ENCODE data around the gene CDC27.
A peak's percentile ranks its signal among the peaks of the same experiment; 100 is the strongest.
"Not testable (repeated sequence)": the region's sequence is repeated elsewhere in the genome, so short reads cannot be mapped to it uniquely, and the experiment has no call there.

The CDC27 gene

GRCh38 chr17:47188876-47189731 lies at the start of gene CDC27:
CDC27 (minus strand) TSS chr17:47189295; CDS start chr17:47189172, 123 bp downstream.
- peak within 1 kb of the TSS; percentile 47 to 86 (median 57) for H3K4me3 ChIP-seq
- peak within 1 kb of the TSS; percentile 65 to 99 (median 95) for H3K27ac ChIP-seq

GRCh38 chr17:47238321-47239010 lies 49.4 kb upstream of the CDC27 start:
- Histone ChIP-seq H3K4me3 (no peak overlapping the region), H3K27ac (peak overlapping the region in 3 of 21 experiments; percentile 29 to 95 (median 58))

- Histone ChIP-seq H3K4me3 (no peak overlapping the region), H3K27ac (peak overlapping the region in 2 of 21 experiments; percentile 36 to 95)
These were observed 48.7 kb upstream of the CDC27 start for GRCh38 chr17:47237841-47238240.

GRCh38 chr17:47235923-47236322 lies 46.8 kb upstream of the CDC27 start:
- H3K4me3 ChIP-seq: no peak overlapping the region
- H3K27ac ChIP-seq: no peak overlapping the region

- Histone ChIP-seq H3K27ac (no peak overlapping the region), H3K4me3 (no peak overlapping the region)
These were observed 46.4 kb upstream of the CDC27 start for GRCh38 chr17:47235506-47235905.

GRCh38 chr17:47232465-47232864 lies 43.4 kb upstream of the CDC27 start:
- H3K27ac ChIP-seq: no peak overlapping the region
- no peak overlapping the region for H3K4me3 ChIP-seq

GRCh38 chr17:47231866-47232265 lies 42.8 kb upstream of the CDC27 start:
- no peak overlapping the region for H3K27ac ChIP-seq
- H3K4me3 ChIP-seq: no peak overlapping the region

- H3K4me3 ChIP-seq: no peak overlapping the region
- no peak overlapping the region for H3K27ac ChIP-seq
These were observed 42.2 kb upstream of the CDC27 start for GRCh38 chr17:47231334-47231733.

- H3K4me3 ChIP-seq: no peak overlapping the region
- peak overlapping the region in 1 of 21 experiments; percentile 44 for H3K27ac ChIP-seq
These were observed 41.8 kb upstream of the CDC27 start for GRCh38 chr17:47230864-47231263.

- Histone ChIP-seq H3K4me3 (peak overlapping the region in 2 of 7 experiments; percentile 5 to 21), H3K27ac (peak overlapping the region in 9 of 21 experiments; percentile 18 to 59 (median 35))
These were observed 40.7 kb upstream of the CDC27 start for GRCh38 chr17:47229535-47230443.

GRCh38 chr17:47227862-47228261 lies 38.8 kb upstream of the CDC27 start:
- peak overlapping the region in 1 of 21 experiments; percentile 35 for H3K27ac ChIP-seq
- no peak overlapping the region for H3K4me3 ChIP-seq

GRCh38 chr17:47225911-47226688 lies 37.0 kb upstream of the CDC27 start:
- Histone ChIP-seq H3K27ac (peak overlapping the region in 16 of 21 experiments; percentile 9 to 87 (median 65)), H3K4me3 (no peak overlapping the region)

- H3K27ac ChIP-seq: peak overlapping the region in 17 of 21 experiments; percentile 9 to 87 (median 69)
- H3K4me3 ChIP-seq: no peak overlapping the region
These were observed 36.4 kb upstream of the CDC27 start for GRCh38 chr17:47225436-47225858.

GRCh38 chr17:47224966-47225365 lies 35.9 kb upstream of the CDC27 start:
- H3K27ac ChIP-seq: peak overlapping the region in 19 of 21 experiments; percentile 9 to 87 (median 69)
- H3K4me3 ChIP-seq: no peak overlapping the region

- H3K4me3 ChIP-seq: not testable (repeated sequence)
- H3K27ac ChIP-seq: peak overlapping the region in 7 of 21 experiments; percentile 14 to 87 (median 77)
These were observed 35.0 kb upstream of the CDC27 start for GRCh38 chr17:47224077-47224476.

GRCh38 chr17:47223460-47223859 lies 34.4 kb upstream of the CDC27 start:
- Histone ChIP-seq H3K27ac (peak overlapping the region in 6 of 21 experiments; percentile 7 to 87 (median 62)), H3K4me3 (no peak overlapping the region)

GRCh38 chr17:47223007-47223406 lies 33.9 kb upstream of the CDC27 start:
- peak overlapping the region in 2 of 21 experiments; percentile 7 to 73 for H3K27ac ChIP-seq
- no peak overlapping the region for H3K4me3 ChIP-seq

- H3K27ac ChIP-seq: no peak overlapping the region
- no peak overlapping the region for H3K4me3 ChIP-seq
These were observed 33.0 kb upstream of the CDC27 start for GRCh38 chr17:47222047-47222446.

GRCh38 chr17:47221154-47221553 lies 32.1 kb upstream of the CDC27 start:
- Histone ChIP-seq H3K4me3 (no peak overlapping the region), H3K27ac (no peak overlapping the region)
